Measurements from ENCODE around the gene GOLIM4. TPM values are rescaled to one million over a fixed set of nuclear protein-coding genes. Genes with fewer than 3 reads are reported as not detected.

GOLIM4 gene
- total and polyA plus RNA-seq, 2 of the 13 experiments (the other 11 are each of a cell fraction or from before 2014, with no cell fraction given): 10.9 to 47.7 TPM

GRCh38 chr3:168086541-168087260 is 9.0 kb downstream of the GOLIM4 start:
- no peaks in the 10 kb centered on the region for H3K9me3 ChIP-seq (ENCODE audit: low read length)
- in situ Hi-C loops (cut with HindIII; ENCODE audit: extremely low pct_ligation_motif_present, low pct_unique_long_range_greater_than_20kb): no loop called here
- H3K27ac ChIP-seq (ENCODE audit: extremely low read length, insufficient read depth, low read length): no peak overlapping the region
- H3K27me3 ChIP-seq (ENCODE audit: control insufficient read depth in 1 of 2, insufficient read depth in 2 of 2, low read length in 2 of 2): no peaks in the 10 kb centered on the region
- H3K79me2 ChIP-seq (ENCODE audit: insufficient read depth, low read length): peaks cover 99% of the 10 kb centered on the region
- H4K20me1 ChIP-seq (ENCODE audit: insufficient read depth, low read length): no peaks in the 10 kb centered on the region
- BruUV-seq (replicated peaks): no TSS peak
- DNase-seq (ENCODE audit: low spot score) (no peak), ATAC-seq (no peak), FAIRE-seq (no peak)
- H3K4me3 ChIP-seq (replicated peaks in 1 of 3; ENCODE audit: insufficient read depth in 1 of 3, low read depth in 2 of 3, low read length in 3 of 3): no peak overlapping the region
- H3K9ac ChIP-seq (ENCODE audit: insufficient read depth, low read depth, low read length): no peak overlapping the region
- peaks cover 52% of the 10 kb centered on the region for H3K4me1 ChIP-seq (ENCODE audit: insufficient read depth, low read length)
- H2AFZ ChIP-seq (ENCODE audit: low read length): no peak overlapping the region
- H3K4me2 ChIP-seq (ENCODE audit: low read depth, low read length): no peak overlapping the region
- intact Hi-C loops (cut with micrococcal nuclease; ENCODE audit: unreplicated experiment): no loop called here
- ChIA-PET POLR2A (interaction anchor here (1.1 kb wide), 1 partner anchor 10 kb away, joined by 3 read pairs; no protein-coding TSS in a partner anchor), CTCF (ENCODE audit: low intra/inter-chr PET ratio, low total read pairs) (no interaction called here)
- H3K36me3 ChIP-seq (replicated peaks in 1 of 2; ENCODE audit: control insufficient read depth in 1 of 2, insufficient read depth in 2 of 2, low read length in 2 of 2): no peaks in the 10 kb centered on the region
- WGBS (ENCODE audit: low lambda C conversion rate): 96% methylated on average over 3 of the region's 3 CpGs
- TF ChIP-seq SMYD3 (CRISPR knock-in tag; IDR thresholded peaks at IDR 0.05) (no peak), NCOA2 (CRISPR knock-in tag; IDR thresholded peaks at IDR 0.05) (no peak), NRL (CRISPR knock-in tag; IDR thresholded peaks at IDR 0.05; ENCODE audit: borderline replicate concordance) (no peak)

GRCh38 chr3:168085491-168086119 is 10.1 kb downstream of the GOLIM4 start:
- no peak overlapping the region for H3K4me2 ChIP-seq (ENCODE audit: low read depth, low read length)
- BruUV-seq (replicated peaks): no TSS peak
- ATAC-seq: no peak
- ChIA-PET POLR2A (no interaction called here), CTCF (ENCODE audit: low intra/inter-chr PET ratio, low total read pairs) (no interaction called here)
- H3K79me2 ChIP-seq (ENCODE audit: insufficient read depth, low read length): peaks cover 95% of the 10 kb centered on the region
- peaks cover 41% of the 10 kb centered on the region for H3K4me1 ChIP-seq (ENCODE audit: insufficient read depth, low read length)
- no peaks in the 10 kb centered on the region for H3K27me3 ChIP-seq (ENCODE audit: control insufficient read depth in 1 of 2, insufficient read depth in 2 of 2, low read length in 2 of 2)
- WGBS (ENCODE audit: low lambda C conversion rate): 95% methylated on average over 4 of the region's 4 CpGs
- H2AFZ ChIP-seq (ENCODE audit: low read length): no peak overlapping the region
- intact Hi-C loops (cut with micrococcal nuclease; ENCODE audit: unreplicated experiment): no loop called here
- FAIRE-seq: no peak
- H3K9ac ChIP-seq (ENCODE audit: insufficient read depth, low read depth, low read length): no peak overlapping the region
- no peak overlapping the region for H3K4me3 ChIP-seq (replicated peaks in 1 of 3; ENCODE audit: insufficient read depth in 1 of 3, low read depth in 2 of 3, low read length in 3 of 3)
- in situ Hi-C loops (cut with HindIII; ENCODE audit: extremely low pct_ligation_motif_present, low pct_unique_long_range_greater_than_20kb): no loop called here
- H3K36me3 ChIP-seq (replicated peaks in 1 of 2; ENCODE audit: control insufficient read depth in 1 of 2, insufficient read depth in 2 of 2, low read length in 2 of 2): no peaks in the 10 kb centered on the region
- no peak for DNase-seq (ENCODE audit: low spot score)
- H3K27ac ChIP-seq (ENCODE audit: extremely low read length, insufficient read depth, low read length): no peak overlapping the region
- no peaks in the 10 kb centered on the region for H4K20me1 ChIP-seq (ENCODE audit: insufficient read depth, low read length)
- H3K9me3 ChIP-seq (ENCODE audit: low read length): no peaks in the 10 kb centered on the region
- TF ChIP-seq GLI4 (CRISPR knock-in tag; IDR thresholded peaks at IDR 0.05; ENCODE audit: borderline replicate concordance): no peak
- no peak for TF ChIP-seq ZNF570 (CRISPR knock-in tag; IDR thresholded peaks at IDR 0.05; ENCODE audit: borderline replicate concordance)
- TF ChIP-seq ZSCAN20 (CRISPR knock-in tag; IDR thresholded peaks at IDR 0.05; ENCODE audit: borderline replicate concordance): no peak
- no peak for TF ChIP-seq ZNF468 (CRISPR knock-in tag; IDR thresholded peaks at IDR 0.05)
- no peak for TF ChIP-seq KAT8 (CRISPR knock-in tag; IDR thresholded peaks at IDR 0.05)
- TF ChIP-seq GTF2F1 (IDR thresholded peaks at IDR 0.05; ENCODE audit: low read length): no peak
- TF ChIP-seq MXI1 (IDR thresholded peaks at IDR 0.05; ENCODE audit: borderline replicate concordance, low read depth, low read length): no peak
- no peak for TF ChIP-seq HNRNPK (IDR thresholded peaks at IDR 0.05; ENCODE audit: low read depth, low read length, poor library complexity, severe bottlenecking)
- TF ChIP-seq NFYB (CRISPR knock-in tag; IDR thresholded peaks at IDR 0.05): no peak
- TF ChIP-seq, protein P1, sequence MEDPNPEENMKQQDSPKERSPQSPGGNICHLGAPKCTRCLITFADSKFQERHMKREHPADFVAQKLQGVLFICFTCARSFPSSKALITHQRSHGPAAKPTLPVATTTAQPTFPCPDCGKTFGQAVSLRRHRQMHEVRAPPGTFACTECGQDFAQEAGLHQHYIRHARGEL (CRISPR knock-in tag; IDR thresholded peaks at IDR 0.05): no peak
- no peak for TF ChIP-seq ZNF691 (CRISPR knock-in tag; IDR thresholded peaks at IDR 0.05; ENCODE audit: borderline replicate concordance, low read depth)
- TF ChIP-seq NFE2 (CRISPR knock-in tag; IDR thresholded peaks at IDR 0.05): no peak

Measured in HepG2 (cell line).